ENCODE measurements around the gene PTGIS.

Gene PTGIS

DNA sequence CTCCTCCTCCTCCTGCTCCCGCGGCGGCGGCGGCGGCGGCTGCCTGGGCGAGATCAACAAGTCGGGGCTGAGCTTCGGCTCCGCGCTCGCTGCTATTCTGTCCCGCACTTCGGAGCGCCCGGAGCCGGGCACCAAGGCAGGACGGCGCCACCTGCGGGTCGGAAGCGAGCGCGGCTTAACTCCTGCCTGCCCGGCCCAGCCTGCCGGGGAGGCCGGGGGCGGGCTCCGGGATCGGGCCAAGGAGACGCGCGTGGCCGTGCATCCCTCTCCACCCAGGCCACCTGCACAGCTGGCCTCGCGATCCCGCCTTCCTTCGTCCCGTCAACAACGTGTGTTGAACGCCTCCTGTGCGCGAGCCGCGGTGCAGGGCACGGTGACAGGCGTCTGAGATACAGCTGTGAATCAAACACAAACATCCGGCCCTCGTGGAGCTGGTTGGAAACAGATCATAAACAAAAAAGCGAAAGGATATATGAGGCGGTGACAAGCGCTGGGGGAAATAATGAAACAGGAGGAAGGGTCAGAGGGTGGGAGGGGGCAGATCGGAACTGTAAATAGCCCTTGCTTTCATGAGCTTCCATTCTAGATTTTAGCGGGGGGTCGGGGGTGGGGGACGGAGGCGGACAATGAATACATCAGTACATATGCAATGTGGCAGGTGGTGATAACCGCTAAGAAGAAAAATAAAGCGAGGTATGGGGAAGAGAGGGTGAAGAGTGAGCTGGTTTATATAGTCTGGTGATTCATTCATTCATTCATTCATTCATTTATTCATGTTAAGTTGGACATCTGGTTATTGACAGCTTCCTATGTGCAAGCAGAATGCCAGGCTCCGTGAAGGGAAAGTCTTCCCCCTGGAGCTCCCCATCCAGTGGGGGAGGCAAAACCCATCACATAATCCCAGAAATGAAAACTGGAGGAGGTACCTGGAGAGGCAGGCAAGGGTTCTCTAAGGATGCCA lies 83.5 kb downstream of the PTGIS start:
- peak; percentile 48 for DNase-seq

DNA sequence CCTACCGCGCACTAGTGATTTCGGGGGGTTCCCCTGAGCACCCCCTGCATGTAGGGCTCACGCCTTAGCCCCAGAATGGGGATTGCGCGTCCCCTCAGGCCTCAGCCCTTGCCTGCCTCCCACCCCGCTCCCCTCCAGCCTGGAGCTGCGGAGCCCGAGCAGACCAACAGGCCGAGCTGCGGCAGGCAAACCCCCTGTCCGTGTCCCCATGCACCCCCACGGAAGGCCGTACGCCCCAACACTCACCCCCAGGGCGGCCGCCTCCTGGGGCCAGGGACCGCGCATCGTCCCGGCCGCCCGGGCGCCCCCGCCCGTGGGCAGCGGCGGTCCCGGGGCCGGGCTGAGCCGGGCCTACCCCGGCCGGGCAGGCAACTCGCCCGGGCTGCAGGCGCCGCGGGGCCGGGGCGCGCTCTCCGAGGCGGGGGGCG lies 84.2 kb downstream of the PTGIS start:
- DNase-seq = no peak

DNA sequence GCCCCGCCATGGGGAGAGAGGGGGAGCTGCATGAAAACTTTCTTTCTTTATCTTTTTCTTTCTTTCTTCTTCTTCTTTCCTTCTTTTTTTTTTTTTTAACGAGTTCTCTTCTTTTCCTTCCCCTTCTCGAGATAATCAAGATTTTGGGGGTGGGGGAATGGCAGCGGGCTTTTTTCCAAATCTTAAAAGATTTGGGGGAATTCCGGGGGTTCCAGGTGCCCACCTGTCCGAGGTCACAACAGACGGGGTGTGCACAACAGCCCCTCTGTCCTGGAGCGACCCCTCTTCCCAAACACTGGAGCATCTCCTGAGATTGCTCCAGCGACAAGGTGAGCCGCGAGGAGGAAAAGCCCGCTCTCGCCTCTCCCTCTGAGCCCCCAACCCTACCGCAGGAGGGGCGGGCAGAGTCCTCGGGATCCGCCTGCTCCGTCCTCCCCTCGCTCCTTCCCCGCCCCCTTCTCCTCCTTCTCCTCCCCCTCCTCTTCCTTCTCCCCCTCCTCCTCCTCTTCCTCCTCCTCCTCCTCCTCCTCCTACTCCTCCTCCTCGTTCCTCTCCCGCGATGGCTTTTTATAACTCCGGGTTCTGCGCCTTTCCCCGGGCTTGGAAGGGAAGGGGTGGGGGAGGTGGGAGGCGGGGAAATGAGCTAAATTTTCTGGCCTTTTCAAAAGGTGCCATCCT lies 84.8 kb downstream of the PTGIS start:
- DNase-seq = no peak

DNA sequence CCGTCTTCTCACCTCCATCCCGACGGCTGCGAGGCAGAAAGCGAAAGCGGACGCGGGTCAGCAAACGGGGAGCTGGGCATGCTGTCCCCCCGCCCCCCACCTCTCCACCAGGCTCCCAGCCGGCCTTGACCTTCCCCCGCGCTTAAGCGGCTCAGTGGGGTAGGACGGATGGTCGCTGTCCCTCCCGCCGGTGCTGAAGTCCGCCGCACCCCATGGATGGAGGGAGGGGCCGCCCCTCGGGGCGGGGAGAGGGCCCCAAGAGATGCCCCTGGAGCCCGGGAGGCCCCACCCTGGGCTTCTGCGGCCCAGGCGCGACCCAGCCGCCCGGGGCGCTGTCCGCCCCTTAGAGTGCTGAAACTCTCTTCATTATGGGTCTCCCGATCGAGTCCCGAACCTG lies 85.3 kb downstream of the PTGIS start, which contains the start of gene KCNB1:
Gene KCNB1, minus strand, starts transcription at position 48 of the 397 bp plus-strand sequence. CDS start 188 bp downstream, outside the sequence.
- DNase-seq = peak; percentile 34

DNA sequence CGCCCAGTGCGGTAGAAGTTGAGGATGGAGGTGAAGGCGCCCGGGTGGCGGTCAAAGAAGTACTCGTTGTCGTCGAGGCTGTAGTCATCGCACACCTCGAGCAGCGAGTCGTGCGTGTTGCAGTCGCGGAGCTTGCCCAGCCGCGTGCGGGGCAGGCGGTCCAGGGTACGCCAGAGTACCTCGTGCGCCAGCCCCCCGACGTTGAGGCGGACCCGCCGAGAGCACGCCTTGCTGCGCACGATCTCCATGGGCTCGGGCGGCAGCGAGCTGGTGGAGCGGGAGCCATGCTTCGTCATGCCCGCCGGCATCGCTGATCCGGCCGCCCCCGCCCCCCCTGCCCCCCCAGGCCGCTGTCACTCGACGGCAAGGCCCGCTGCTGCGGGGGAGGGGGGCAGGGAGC lies 85.8 kb downstream of the PTGIS start:
- DNase-seq = no peak

DNA sequence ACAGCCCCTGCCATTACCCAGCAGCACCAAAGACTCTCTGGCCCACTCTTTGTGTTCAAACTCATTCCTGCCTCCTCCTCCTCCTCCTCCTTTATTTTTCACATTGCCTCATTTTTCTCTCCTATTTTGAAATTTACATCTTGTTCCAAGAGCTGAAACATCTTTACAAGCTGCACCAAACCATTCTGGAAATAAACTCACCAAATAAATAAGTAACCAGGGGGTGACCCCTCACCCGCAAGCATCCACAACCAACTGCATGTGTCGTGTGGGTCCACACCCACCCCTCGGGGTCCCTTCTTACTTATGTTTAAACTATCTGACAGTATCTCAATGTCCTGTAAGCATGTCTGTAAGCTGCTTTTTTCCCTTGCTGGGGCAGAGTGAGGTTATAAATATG lies 86.8 kb downstream of the PTGIS start:
- DNase-seq = no peak

DNA sequence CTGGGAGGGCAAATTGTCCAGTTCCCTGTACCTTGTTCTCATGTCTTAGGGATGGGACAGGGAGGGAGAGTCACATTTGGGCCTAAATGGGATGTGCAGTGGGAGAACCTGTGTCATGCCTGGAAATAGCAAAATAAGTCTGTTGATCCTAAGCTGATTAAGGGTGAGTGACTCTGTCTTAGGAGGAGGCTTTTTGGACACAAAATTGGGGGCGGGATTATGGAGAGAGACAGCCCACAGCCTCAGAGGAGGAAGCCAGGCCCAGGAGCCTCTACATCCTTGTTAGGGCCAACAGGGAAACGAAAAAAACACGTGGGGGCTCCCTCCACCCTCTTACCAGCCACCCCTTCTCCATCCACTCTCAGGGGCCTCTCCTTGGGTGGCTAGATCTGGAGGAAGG lies 87.7 kb downstream of the PTGIS start:
- DNase-seq = no peak

DNA sequence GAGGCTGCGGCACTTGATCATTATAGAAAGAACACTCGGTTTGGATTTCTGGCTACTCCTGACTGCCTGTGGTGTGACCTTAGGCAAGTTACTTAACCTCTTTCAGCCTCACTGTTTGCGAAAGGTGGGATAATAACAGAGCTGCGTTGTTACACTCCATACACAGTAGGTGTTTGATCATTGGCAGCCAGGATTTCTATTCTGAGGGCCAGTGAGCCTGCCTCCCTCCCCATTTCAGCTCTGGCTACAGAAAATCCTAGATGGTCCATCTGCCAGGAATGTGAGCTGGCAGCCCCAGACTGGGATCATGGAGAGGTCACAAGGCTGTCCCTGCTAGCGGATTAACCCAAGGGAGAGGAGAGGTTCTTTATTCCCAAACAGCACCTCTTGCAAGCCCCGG lies 88.2 kb downstream of the PTGIS start:
- no peak for DNase-seq

DNA sequence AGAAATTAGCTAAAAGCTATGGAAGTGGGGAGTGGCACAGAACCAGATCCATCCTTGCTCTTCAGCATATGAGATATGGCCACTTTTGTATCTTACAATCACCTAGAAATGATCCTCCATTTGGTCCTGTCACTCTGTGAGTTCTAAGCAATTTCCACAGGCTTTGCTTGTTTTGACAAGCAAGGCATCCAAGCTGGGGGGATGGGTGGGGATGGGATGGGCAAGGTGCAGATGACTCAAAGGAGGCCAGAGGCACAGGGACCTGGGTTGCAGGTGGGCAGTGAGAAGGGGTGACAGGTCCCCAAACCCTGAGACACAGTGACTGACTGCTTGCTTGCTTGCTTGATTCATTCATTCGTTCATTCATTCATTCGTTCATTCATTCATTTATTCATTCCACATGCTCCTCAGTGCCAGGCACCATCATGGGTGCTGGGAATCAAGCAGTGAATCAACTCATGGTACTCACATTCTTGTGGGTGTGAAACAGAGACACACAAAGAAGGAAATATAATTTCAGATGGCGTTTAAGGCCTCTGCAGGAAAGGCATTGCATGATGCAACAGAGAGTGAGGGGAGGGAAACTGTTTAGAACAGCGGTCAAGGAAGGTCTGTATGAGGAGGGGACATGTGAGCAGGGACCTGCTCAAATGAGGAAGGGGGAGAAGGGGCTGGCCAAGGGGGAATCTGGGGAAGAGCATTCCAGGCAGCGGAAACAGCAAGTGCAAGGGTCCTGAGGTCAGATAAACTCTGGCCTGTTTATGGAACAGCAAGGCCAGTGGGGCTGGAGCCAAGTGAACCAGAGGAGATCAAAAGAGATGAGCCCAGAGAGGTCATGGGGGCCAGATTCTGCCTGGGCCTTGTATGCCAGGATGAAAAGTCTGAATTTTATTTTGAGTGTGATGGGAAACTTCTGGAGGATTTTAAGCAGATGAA lies 88.9 kb downstream of the PTGIS start:
- no peak for DNase-seq

DNA sequence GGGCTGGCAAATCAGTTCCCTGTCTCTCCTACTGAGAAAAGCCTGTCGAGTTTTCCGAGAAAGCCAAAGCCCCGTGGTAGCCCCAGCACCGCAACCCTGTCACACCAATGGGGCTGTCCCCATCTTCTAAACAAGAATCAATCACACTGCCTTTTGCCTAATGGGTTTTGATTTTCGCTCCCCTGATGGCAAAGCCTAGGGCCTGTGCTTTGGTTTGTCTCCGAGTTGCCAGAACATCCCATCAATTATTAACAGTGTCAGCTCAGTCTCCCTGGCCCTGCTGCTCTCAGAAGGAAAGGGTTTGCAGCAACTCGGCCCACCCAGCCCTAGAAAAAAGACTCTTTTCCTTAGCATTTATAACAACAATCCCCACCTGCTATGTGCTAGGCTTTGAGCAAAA lies 89.7 kb downstream of the PTGIS start:
- DNase-seq = no peak

DNA sequence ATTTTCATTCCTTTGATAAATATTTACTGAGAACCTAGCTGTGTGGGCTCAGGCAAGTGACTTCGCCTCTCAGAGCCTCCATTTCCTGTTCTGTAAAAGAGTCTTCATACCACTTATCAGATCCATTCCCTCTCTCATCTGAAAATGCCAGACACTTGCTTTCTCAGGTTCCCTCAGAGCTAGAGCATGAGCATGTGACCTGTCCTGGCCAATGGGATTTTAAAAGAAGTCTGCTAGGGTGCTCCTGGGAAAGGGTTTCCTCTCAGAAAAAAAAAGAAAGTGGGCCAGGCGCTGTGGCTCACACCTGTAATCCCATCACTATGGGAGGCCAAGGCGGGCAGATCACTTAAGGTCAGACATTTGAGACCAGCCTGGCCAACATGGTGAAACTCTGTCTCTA lies 90.7 kb downstream of the PTGIS start:
- DNase-seq = no peak

DNA sequence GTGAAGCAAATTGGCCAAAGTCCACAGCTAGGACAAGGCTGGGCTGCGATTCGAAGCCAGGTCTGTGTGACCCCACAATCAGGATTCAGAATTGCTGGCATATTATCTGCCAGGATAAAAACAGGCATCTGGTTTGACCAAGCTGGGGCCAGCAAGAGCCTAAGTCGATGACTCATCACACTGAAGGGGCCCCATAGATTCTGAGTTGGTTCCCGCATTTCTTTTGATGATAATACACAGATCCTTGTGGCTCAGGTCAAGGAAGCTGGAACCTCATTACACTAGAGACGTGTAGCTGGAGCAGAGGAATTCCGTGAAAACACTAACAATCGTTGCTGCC lies 92.0 kb downstream of the PTGIS start:
- no peak for DNase-seq

DNA sequence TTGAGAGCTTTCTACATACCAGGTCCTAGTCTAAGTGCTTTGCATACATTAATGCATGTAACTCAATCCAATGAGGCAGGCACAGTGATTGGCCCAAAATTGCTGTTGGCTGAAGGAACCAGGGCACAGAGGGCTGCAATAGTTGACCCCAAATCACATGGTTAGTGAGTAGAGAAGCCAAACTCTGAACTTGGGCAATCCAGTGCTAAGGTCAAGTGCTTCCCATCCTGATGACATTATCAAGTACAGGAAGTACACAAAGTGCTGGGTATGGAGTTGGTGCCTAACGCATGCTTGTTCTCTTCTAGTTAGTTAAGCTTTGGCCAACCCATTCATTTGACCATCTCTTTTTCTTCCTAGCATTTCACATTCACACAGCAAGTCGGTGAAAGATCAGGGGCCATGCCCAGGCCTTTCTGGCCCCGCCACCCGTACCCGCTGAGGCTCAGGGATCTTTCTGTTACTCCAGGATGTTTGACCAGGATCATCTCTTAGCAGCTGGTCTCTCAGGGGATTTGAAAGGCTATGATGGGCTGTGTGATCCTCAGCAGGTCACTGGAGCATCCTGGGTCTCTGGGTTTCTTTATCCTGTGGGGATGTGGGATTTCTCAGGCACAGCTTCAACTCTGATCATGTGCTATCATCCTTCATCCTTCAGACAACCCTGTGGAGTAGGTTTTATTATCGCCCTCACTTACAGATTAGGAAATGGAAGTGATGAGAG lies 92.5 kb downstream of the PTGIS start:
- no peak for DNase-seq

DNA sequence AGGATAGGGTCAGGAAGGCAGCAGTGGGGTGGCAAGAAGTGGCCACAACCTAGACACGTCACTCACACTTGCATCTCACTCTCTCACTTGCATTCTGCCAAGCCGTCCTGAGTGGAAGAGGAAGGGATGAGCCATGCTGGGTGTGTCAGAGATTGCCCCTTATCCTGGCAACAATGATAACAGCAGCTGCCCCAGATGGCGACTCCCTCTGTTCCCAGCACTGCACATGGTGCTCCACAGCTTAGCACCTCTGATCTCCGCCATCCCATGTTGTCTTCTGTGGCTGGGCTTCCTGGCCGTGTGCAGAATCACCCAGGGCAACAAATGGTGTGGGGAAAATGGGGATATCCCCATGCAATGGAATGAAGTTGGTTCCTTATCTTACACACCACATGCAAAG lies 96.5 kb downstream of the PTGIS start:
- no peak for DNase-seq

DNA sequence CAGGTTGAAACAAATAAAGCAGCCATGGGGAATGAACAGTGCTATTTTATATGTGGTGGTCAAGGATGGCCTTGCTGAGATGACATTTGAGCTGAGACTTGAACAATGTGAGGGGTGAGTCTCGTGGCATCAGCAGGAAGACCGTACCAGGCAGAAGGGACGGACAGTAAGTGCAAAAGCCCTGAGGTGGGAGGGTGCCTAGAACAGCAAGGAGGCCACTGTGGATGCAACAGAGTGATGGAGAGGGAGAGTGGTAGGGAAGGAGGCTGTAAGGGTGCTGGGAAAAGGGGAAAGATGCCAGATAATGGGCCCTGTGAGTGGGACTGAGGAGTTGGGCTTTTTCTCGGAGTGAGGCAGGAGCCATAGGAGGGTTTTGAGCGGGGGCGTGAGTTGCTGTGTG lies 97.0 kb downstream of the PTGIS start:
- DNase-seq = no peak

DNA sequence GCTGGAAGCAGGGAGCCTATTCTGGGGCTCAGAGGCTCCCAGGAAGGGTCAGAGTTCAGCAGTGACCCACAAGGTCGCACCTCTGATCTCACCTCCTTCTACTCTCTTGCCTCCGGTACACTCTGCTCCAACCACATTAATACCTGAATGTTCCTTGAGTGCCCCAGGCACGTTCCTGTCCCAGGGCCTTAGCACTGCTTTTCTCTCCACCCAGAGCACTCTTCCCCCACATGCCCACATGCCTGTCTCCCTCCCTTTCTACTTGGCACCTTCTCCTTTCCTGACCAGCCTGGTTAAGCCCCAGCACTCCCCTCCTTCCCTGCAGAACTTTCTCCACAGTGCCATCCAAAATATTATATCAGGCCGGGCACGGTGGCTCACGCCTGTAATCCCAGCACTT lies 98.9 kb downstream of the PTGIS start:
- DNase-seq = no peak

DNA sequence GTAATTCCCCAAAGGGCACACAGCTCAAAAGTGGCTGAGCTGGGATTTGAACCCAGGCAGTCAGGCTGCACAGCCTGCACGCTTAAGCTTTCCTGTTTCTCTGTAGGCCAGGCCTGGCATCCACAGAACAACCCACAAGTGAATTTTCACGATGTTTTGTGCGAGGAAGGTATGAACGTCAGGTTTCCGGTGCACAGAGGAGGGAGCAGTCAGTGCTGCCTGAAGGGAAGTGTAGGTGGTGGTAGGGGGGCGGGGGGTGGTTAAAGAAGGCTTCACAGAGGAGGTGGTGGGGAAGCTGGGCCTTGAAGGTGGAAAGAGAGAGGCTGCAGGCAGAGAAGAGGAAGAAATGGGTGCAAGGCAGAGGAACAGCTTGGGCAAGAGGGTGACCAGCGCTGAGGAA lies 99.5 kb downstream of the PTGIS start:
- no peak for DNase-seq

DNA sequence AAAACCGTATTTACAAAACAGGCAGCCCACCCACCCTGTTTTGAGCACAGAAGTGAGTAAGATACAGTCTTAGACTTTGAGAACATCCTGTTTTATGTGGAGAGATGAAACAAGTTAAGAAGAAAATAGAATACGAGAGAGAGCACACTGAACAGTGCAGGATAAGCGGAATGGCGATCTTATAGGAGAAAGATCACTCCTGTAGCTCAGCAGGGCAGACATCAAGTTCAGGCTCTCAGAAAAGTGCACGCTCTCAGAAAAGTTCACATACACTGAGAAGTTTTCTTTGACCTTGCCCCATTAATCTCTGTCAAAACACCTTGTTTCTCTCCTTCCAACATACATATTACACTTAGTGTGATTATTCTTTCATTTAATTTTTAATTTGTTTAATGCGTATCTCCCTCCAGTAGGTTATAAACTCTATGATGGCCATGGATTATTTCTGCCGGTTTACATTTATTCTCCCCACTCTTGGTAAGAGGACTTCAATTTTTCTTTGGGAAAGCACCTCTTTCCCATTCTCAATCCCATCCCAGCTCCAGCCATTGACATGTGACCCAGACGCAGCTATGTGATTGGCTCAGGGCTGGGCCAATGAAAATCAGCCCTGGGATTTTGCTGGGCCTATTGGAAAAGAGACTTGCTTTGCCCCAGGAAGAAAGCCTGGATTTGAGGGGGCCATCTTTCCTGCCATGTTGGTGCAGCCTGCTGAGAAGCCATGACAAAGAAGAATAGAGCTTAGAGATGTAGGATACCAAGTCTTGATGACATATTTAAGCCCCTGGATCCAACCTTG lies 101.6 kb downstream of the PTGIS start:
- DNase-seq = no peak

DNA sequence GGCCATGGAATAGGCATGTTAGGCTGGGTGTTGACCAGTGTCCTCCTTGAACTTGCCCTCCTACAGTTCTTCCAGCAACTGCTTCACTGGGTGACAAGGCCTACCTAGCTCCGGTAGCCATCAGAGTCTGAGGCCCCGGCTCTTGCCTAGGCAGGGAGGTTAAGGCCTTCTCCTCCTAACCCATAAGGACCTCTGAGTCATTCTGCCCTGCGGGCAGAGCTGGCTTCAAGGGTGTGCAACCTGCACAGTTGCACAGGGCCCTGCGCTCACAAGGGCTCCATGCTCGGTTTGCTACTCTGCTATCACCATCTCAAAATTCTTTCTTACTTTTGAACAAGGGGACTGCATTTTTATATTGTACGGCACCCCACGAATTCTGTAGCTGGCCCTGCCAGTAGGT lies 103.4 kb downstream of the PTGIS start:
- no peak for DNase-seq

DNA sequence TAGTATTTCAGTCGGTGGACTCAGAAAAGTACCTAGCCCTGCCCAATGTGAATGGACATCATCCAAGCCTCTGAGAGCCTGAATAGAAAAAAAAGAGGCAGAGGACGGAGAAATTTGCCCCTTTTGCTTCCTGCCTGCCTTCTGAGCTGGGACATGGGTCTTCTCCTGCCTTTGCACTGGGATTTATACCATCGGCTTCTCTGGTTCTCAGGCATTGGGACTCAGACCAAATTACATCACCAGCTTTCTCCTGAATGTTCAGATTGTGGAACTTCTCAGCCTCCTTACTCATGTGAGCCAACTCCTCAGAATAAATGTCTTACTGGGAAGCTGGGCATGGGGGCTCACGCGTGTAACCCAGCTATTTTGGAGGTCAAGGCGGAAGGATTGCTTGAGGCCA lies 105.3 kb downstream of the PTGIS start:
- DNase-seq = no peak

DNA sequence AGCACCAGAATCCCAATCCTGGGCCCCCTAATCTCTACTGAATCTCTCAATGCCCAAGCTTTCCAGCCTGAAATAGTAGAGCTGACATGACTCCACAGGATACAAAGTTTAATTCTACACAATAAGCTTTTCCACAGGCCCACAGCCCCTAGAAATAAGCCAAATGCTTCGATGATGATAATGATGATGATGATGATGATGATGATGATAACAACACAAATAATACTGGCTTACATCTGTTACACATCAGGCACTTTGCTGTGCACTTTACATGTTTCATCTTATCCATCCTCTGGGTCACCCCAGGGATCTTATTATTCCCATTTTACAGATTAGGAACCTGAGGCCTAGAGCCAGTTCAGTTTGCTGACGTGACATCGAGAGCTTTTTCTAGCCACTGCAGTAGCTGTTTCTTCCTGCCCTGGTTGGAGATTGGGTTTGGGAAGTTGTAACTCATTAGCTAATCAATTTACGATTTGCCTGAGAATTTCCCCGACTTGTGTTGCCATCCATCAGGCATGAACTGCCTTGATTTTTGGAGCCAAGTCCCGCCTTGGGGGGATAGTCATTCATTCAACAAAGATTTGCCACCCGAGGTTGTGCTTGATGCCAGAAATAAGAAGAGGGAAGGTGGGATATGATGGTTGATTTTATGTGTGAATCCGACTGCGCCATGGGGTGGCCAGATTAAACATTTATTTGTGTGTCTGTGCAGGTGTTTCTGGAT lies 105.9 kb downstream of the PTGIS start:
- DNase-seq = no peak
